HUES64 (cell line): ENCODE measurements around the gene TCAP.
"Not testable (repeated sequence)": the region's sequence is repeated elsewhere in the genome, so short reads cannot be mapped to it uniquely, and the experiment has no call there.

Experiments used
- H3K27ac ChIP-seq: 2 replicates; pipeline ENCODE4 v1.7.0; 2013; ENCODE audit warnings: low read depth, low read length, inconsistent platforms
- H3K27me3 ChIP-seq: 2 replicates; pipeline ENCODE4 v1.6.1; 2013; ENCODE audit warnings: mild to moderate bottlenecking, low read length; ENCODE audit not compliant: insufficient read depth
- H3K36me3 ChIP-seq: 2 replicates; pipeline ENCODE4 v1.6.1; 2013; ENCODE audit warnings: mild to moderate bottlenecking, low read length; ENCODE audit not compliant: insufficient read depth
- H3K4me1 ChIP-seq: 2 replicates; pipeline ENCODE4 v1.6.1; 2013; ENCODE audit warnings: mild to moderate bottlenecking, low read length, moderate library complexity; ENCODE audit not compliant: insufficient read depth
- H3K4me3 ChIP-seq: 2 replicates; pipeline ENCODE4 v1.5.1; 2013; ENCODE audit warnings: mild to moderate bottlenecking, low read length, moderate library complexity
- H3K9ac ChIP-seq: 2 replicates; pipeline ENCODE4 v1.6.1; 2013; ENCODE audit warnings: mild to moderate bottlenecking, low read depth, low read length
- H3K9me3 ChIP-seq: 2 replicates; pipeline ENCODE4 v1.6.1; 2013; ENCODE audit warnings: low read depth, low read length; ENCODE audit not compliant: insufficient read depth
- WGBS: fragments of 150-250, 120-280 bp; methylation state at CpG from one replicate; pipeline ENCODE4 v1.1.7; 2013; ENCODE audit warnings: missing lambda C conversion rate; 5-methylcytosine and 5-hydroxymethylcytosine counted together

Gene TCAP

GRCh38 chr17:39705786-39706348, 40.7 kb downstream of the TCAP start:
- Histone ChIP-seq H3K27me3 (no peaks in the 10 kb centered on the region), H3K4me3 (no peak overlapping the region), H3K9ac (no peak overlapping the region), H3K4me1 (peaks cover 34% of the 10 kb centered on the region), H3K27ac (peak overlapping the region; percentile 79), H3K36me3 (peaks cover 54% of the 10 kb centered on the region), H3K9me3 (no peaks in the 10 kb centered on the region)
- 91% methylated on average over 12 of the region's 12 CpGs for WGBS

GRCh38 chr17:39706383-39706782, 41.2 kb downstream of the TCAP start:
- no peak overlapping the region for H3K4me3 ChIP-seq
- WGBS, result 95% methylated on average over 8 of the region's 8 CpGs
- H3K27ac ChIP-seq, result peak overlapping the region; percentile 79; the same call in 1 of the 2 replicates
- H3K27me3 ChIP-seq, result no peaks in the 10 kb centered on the region
- H3K9ac ChIP-seq, result no peak overlapping the region
- H3K4me1 ChIP-seq, result peaks cover 34% of the 10 kb centered on the region
- no peaks in the 10 kb centered on the region for H3K9me3 ChIP-seq
- H3K36me3 ChIP-seq, result peaks cover 59% of the 10 kb centered on the region

GRCh38 chr17:39706921-39707337, 41.8 kb downstream of the TCAP start:
- no peak overlapping the region for H3K4me3 ChIP-seq
- WGBS, result 96% methylated on average over 7 of the region's 7 CpGs
- H3K27ac ChIP-seq, result no peak overlapping the region
- peaks cover 34% of the 10 kb centered on the region for H3K4me1 ChIP-seq
- H3K27me3 ChIP-seq, result no peaks in the 10 kb centered on the region
- no peak overlapping the region for H3K9ac ChIP-seq
- H3K36me3 ChIP-seq, result peaks cover 64% of the 10 kb centered on the region
- H3K9me3 ChIP-seq, result no peaks in the 10 kb centered on the region

GRCh38 chr17:39709319-39709997, 44.3 kb downstream of the TCAP start:
- WGBS, result 93% methylated on average over 14 of the region's 14 CpGs

GRCh38 chr17:39709998-39710964, 45.1 kb downstream of the TCAP start:
- Histone ChIP-seq H3K27me3 (no peaks in the 10 kb centered on the region), H3K9ac (no peak overlapping the region), H3K27ac (no peak overlapping the region), H3K9me3 (no peaks in the 10 kb centered on the region), H3K36me3 (peaks cover 90% of the 10 kb centered on the region), H3K4me3 (no peak overlapping the region), H3K4me1 (peaks cover 8% of the 10 kb centered on the region)
- 96% methylated on average over 20 of the region's 20 CpGs for WGBS

More at GRCh38 chr17:39709319-39709997, 44.3 kb downstream of the TCAP start:
- H3K27ac ChIP-seq, result no peak overlapping the region
- H3K36me3 ChIP-seq, result peaks cover 83% of the 10 kb centered on the region
- no peaks in the 10 kb centered on the region for H3K9me3 ChIP-seq
- no peaks in the 10 kb centered on the region for H3K27me3 ChIP-seq
- H3K9ac ChIP-seq, result no peak overlapping the region
- H3K4me1 ChIP-seq, result peaks cover 15% of the 10 kb centered on the region
- H3K4me3 ChIP-seq, result no peak overlapping the region

- not testable (repeated sequence) for H3K9me3 ChIP-seq, H3K4me3 ChIP-seq, H3K27ac ChIP-seq, H3K9ac ChIP-seq, H3K4me1 ChIP-seq, H3K27me3 ChIP-seq
- 94% methylated on average over 11 of the region's 11 CpGs for WGBS
- H3K36me3 ChIP-seq, result peaks cover 95% of the 10 kb centered on the region
Measured at GRCh38 chr17:39711071-39711470, 45.9 kb downstream of the TCAP start.

GRCh38 chr17:39711851-39712250, 46.7 kb downstream of the TCAP start:
- H3K27ac ChIP-seq, result no peak overlapping the region
- no peak overlapping the region for H3K9ac ChIP-seq
- H3K9me3 ChIP-seq, result no peaks in the 10 kb centered on the region
- WGBS, result 94% methylated on average over 10 of the region's 10 CpGs
- no peak overlapping the region for H3K4me3 ChIP-seq
- H3K4me1 ChIP-seq, result no peaks in the 10 kb centered on the region
- H3K36me3 ChIP-seq, result peaks cover 95% of the 10 kb centered on the region
- H3K27me3 ChIP-seq, result no peaks in the 10 kb centered on the region

- no peak overlapping the region for H3K4me3 ChIP-seq
- 98% methylated on average over 4 of the region's 4 CpGs for WGBS
- peaks cover 96% of the 10 kb centered on the region for H3K36me3 ChIP-seq
- H3K9me3 ChIP-seq, result no peaks in the 10 kb centered on the region
- H3K27me3 ChIP-seq, result no peaks in the 10 kb centered on the region
- no peak overlapping the region for H3K9ac ChIP-seq
- no peak overlapping the region for H3K27ac ChIP-seq
- H3K4me1 ChIP-seq, result no peaks in the 10 kb centered on the region
Measured at GRCh38 chr17:39714234-39714633, 49.1 kb downstream of the TCAP start.

GRCh38 chr17:39715375-39716072, 50.4 kb downstream of the TCAP start:
- Histone ChIP-seq H3K27me3 (no peaks in the 10 kb centered on the region), H3K9ac (no peak overlapping the region), H3K4me3 (no peak overlapping the region), H3K36me3 (peaks cover 96% of the 10 kb centered on the region), H3K27ac (no peak overlapping the region), H3K4me1 (no peaks in the 10 kb centered on the region), H3K9me3 (no peaks in the 10 kb centered on the region)
- 96% methylated on average over 18 of the region's 18 CpGs for WGBS
